Hematopoietic multipotent progenitor cell treated with erythropoietin and hydrocortisone succinate and interleukin-3 and kit ligand, for 17 days (in vitro differentiated cells): Measurements from ENCODE around the gene FFAR4.

ENCODE experiments used
- DNase-seq: peaks from one replicate; pipeline ENCODE4 v3.0.0-alpha.2; 2015; ENCODE audit warnings: low spot score

FFAR4 gene

GRCh38 chr10:93600446-93601145, 34.1 kb downstream of the FFAR4 start:
- DNase-seq = no peak

- DNase-seq = no peak
These were observed 34.8 kb downstream of the FFAR4 start, which contains the start of gene RBP4 for GRCh38 chr10:93601146-93601773. Gene RBP4 (minus strand): TSS chr10:93601235. CDS start chr10:93601028, 207 bp downstream.

DNA sequence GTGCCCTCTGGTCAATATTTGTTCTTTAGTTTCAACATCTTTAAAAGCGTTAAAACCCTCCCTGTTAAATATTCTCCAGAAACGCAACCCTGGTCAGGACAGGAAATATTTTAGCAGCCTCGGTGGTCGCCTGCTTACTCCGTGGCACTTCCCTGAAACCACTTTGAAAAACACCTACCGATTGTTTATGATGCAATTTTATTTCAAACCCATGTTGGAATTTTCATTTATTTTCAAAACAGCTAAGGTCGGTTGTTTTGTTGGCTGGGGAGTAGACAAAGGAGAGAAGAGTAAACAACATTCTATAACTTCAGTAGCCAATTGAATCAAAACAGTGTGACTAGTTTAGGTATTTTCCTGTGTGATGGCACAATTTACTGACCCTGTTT, 35.3 kb downstream of the FFAR4 start:
- no peak for DNase-seq

DNA sequence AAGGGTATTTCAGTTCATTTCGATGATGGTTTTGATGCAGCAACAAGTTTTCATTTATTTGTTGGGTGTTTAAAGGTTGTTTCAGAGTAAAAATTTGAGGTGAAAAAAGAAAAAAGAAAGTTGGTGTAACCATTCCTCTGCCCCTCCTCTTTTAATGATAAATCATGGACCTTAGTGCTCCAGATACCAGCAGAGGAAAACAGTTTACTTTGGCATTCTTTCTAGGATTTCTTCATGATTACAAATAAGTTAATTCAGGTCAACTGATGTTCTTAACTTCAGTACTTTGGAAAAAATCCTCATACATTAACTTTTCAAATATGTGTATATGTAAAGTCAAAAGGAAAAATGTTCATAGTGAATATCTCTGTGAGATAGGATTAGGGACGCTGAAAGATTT, 36.6 kb downstream of the FFAR4 start:
- no peak for DNase-seq

DNA sequence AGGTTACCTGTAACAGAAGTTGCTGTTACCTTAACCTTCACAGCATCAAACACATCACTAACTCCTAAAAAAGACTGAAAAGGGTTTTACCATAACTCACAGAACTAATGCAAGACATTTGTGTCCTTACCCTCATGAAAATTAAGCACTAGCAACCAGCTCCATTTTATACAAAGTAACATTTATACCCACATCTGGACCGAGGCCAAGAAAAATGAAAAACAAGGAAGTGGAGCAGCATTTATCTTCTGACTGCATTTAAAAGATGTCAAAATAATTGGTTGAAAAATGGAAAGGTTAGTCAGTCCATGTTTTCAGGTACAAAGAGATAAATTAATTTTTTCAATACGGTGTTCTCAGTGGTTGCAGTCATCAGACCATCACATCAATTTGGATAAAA, 37.7 kb downstream of the FFAR4 start:
- no peak for DNase-seq

DNA sequence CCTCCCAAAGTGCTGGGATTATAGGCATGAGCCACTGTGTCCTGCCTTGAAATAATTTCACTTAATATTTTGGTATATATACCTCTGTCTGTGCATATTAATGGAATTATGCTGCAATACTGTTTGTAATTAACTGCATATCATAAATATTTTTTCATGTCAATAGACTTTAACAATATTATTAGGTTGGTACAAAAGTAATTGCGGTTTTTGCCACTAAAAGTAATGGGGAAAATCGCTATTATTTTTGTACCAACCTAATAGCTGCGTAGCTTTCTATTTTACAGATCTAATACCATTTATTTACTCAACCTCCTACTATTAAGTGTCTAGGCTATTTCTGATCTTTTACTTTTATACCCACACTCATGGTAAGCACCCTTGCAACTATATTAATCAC, 42.0 kb downstream of the FFAR4 start:
- DNase-seq = no peak

- no peak for DNase-seq
These were observed 45.8 kb downstream of the FFAR4 start, which contains the start of gene PDE6C for GRCh38 chr10:93612311-93612710. Gene PDE6C (plus strand): TSS chr10:93612537. CDS start chr10:93612726, 189 bp downstream.

GRCh38 chr10:93613126-93613525, 46.7 kb downstream of the FFAR4 start:
- no peak for DNase-seq

DNA sequence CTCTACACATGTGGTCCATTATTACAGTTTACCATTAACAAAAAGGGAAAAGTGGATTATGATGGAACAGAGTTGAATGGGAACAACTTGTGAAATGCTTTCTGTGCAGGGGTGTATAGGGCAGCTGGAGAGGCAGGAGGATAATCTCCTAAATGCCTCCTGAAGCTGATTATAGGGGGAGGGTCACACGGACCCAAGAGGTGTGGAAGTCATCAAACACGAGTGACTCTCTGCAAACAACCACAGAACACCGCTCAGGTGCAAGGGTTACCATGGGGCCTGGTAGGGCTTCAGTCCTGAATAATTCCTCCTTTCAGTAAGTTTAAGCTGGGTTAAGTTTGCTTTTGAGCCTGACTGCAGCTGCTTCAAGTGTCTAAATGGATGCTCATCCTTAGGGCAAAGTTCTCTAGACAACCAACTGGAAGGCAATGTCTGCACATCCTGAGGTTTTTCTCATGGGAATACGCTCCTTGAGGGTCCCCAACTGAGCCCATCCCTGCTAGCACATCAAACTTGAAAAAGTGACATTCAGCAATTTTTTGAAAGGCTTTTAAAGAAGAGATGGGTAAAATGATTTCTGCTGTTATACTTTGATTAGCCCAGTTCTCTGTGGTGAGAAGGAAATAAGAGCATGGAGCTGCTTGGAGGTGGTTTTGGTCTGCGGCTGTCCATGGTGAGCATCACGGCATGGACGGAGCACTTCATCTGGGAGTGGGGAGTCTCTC, 47.8 kb downstream of the FFAR4 start:
- no peak for DNase-seq

- DNase-seq = no peak
These were observed 49.2 kb downstream of the FFAR4 start for GRCh38 chr10:93615576-93616235.

DNA sequence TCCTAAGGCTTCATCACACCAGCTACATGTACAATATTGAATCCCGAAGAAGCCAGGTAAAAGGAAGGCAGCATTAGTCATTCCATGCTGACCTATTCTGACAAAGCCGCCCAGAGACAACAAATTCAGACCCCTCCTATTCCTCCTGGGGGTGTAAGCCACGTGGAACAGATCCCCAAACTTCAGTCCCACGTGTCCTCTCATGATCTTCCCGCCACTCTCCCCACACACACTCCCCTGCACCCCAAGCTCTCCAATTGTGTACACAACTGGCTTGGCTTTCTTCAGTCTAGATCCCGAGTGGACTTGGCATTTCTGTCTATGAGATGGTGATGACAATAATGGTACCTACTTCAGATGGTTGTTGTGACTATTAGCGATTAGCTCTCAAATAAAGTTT, 54.5 kb downstream of the FFAR4 start:
- no peak for DNase-seq

- DNase-seq = no peak
These were observed 56.5 kb downstream of the FFAR4 start for GRCh38 chr10:93622942-93623341.

DNA sequence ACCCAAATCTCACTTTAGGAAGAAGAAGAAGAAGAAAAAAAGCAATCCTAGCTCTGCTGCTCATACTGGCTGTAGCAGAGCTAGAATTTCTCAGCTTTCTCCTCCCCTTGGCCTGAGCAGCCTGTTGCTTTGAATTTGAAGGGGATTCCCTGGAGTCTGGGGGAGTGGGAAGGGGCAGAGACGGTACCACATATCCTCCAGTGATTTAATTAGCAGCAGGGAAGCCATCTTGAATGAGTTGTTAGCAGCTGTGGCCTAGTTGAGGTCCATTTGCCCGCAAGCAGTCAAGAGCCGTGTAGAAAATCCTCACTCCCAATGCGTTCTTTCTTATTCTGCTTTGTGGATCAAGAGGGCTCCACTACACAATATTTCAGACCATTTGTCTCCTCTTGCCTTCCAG, 62.4 kb downstream of the FFAR4 start:
- DNase-seq = no peak

DNA sequence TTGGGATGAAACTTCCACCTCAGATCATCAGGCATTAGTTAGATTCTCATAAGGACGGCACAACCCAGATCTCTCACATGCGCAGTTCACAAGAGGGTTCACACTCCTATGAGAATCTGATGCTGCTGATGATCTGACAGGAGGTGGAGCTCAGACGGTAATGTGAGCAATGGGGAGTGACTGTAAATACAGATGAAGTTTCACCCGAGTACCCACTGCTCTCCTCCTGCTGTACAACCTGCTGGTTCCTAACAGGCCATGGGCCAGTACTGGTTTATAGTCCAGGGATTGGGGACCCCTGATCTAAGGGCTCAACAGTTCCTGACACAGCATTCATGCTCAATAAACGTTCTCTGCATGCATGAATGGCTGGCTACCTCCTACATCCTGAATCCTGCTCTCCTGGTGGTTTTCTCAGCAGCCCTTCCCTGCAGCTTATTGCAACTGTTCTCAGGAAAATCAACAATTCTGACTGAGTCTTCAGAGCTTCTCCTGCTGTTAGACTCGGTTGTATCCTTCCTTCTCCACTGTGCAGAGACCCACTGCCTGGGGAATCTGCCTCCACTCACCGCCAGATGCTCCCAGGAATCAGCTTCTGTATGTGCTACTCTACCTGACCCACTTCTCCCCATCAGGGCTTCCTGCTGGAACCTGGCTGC, 63.3 kb downstream of the FFAR4 start:
- no peak for DNase-seq

DNA sequence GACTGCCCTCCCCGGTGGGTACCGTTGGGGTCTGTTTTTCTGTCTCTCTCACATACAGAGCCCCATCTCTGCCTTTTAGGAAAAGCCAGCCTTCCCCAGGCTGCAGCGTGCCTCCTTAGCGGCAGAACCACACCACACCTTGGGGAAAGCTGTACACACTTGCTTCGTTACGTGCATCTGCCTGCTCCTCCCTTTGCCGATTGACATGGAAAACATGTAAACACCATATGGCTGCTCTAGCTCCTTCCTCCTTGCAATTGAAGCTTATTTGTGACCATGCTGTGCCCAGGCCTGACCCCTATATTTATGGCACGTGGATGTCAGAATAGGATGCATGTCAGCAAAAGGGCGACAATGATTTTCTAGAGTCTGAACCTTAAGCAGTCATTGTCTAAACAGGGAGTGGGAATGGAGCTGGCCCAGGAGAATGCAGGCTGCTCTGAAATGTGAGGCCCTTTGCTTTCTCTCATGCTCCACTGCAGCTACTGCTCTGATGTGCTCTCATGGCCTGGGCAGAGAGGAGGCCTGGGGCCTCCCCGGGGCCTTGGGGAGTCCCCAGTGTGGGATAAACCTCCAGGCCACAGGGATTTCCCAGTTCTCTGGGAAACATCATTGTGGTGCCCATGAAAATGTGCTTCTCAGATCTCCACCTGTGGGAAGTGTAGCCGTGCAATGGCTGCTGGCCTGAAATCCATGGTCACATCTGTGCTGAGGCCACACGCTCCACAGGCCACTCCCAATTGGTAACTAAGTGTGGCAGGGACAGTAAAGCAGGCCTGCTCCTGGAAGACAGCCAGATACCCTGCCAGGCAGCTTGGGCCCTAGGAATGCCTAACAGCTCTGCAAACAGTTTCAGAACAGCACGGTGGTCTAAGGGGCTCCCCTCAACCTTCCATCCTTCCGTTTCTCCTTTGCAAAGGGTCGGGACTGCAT, 64.4 kb downstream of the FFAR4 start:
- no peak for DNase-seq
